Neural cell (in vitro differentiated cells): ENCODE results near the gene UBN1. TPM values are rescaled to one million over a fixed set of nuclear protein-coding genes. Genes with fewer than 3 reads are reported as not detected.

Source experiments
- H2AFZ ChIP-seq: fragments of 200-600, 300-800 bp; sonication (generic), shearing (Covaris generic); 2 replicates; pipeline ENCODE4 v1.6.0; 2014; ENCODE audit warnings: low read depth, mild to moderate bottlenecking, antibody characterized with exemption, low read length, moderate library complexity
- H3F3A ChIP-seq: fragments of 200-600 bp; shearing (Covaris generic); 2 replicates; pipeline ENCODE4 v1.6.1; 2016; ENCODE audit warnings: mild to moderate bottlenecking, moderate library complexity, mixed read lengths, antibody characterized with exemption, low read length; ENCODE audit not compliant: insufficient read depth, poor library complexity, severe bottlenecking
- H3K27ac ChIP-seq: fragments of 200-600, 300-800 bp; sonication (generic), shearing (Covaris generic); 2 replicates; pipeline ENCODE4 v1.5.1; 2014; ENCODE audit warnings: mild to moderate bottlenecking, low read length, moderate library complexity
- H3K27me3 ChIP-seq: fragments of 300-800, 200-600 bp; sonication (generic), shearing (Covaris generic); 2 replicates; pipeline ENCODE4 v1.6.0; 2014; ENCODE audit warnings: mild to moderate bottlenecking, low read depth, low read length, moderate library complexity; ENCODE audit not compliant: insufficient read depth
- H3K36me3 ChIP-seq: fragments of 300-800, 200-600 bp; sonication (generic), shearing (Covaris generic); 2 replicates; pipeline ENCODE4 v1.5.1; 2014; ENCODE audit warnings: mild to moderate bottlenecking, antibody characterized with exemption, low read length, moderate library complexity; ENCODE audit not compliant: insufficient read depth
- H3K4me2 ChIP-seq: fragments of 300-800, 200-600 bp; sonication (generic), shearing (Covaris generic); 2 replicates; pipeline ENCODE4 v1.6.0; 2014; ENCODE audit warnings: mild to moderate bottlenecking, low read length
- H3K4me3 ChIP-seq: fragments of 300-800, 200-600 bp; sonication (generic), shearing (Covaris generic); 2 replicates; pipeline ENCODE4 v1.5.1; 2014; ENCODE audit warnings: mild to moderate bottlenecking, low read length, moderate library complexity
- H3K79me2 ChIP-seq: fragments of 200-600 bp; shearing (Covaris generic); replicated peaks from 2 replicates; pipeline ENCODE4 v1.6.0; 2014; ENCODE audit warnings: mild to moderate bottlenecking, low read length, moderate library complexity; ENCODE audit not compliant: insufficient read depth
- H3K9ac ChIP-seq: fragments of 300-800, 200-600 bp; sonication (generic), shearing (Covaris generic); 2 replicates; pipeline ENCODE4 v1.6.1; 2016; ENCODE audit warnings: mild to moderate bottlenecking, low read length, mixed read lengths
- H3K9me2 ChIP-seq: fragments of 200-600 bp; shearing (Covaris generic); 2 replicates; pipeline ENCODE4 v1.6.1; 2016; ENCODE audit warnings: mild to moderate bottlenecking, low read length, mixed read lengths; ENCODE audit not compliant: insufficient read depth
- H3K9me3 ChIP-seq: fragments of 200-600, 300-800 bp; sonication (generic), shearing (Covaris generic); 2 replicates; pipeline ENCODE4 v1.6.1; 2016; ENCODE audit warnings: mild to moderate bottlenecking, mixed run types, low read length, moderate library complexity, mixed read lengths
- H4K20me1 ChIP-seq: fragments of 200-600 bp; shearing (Covaris generic); 2 replicates; pipeline ENCODE4 v1.6.1; 2016; ENCODE audit warnings: mild to moderate bottlenecking, mixed run types; ENCODE audit not compliant: insufficient read depth
- EP300 ChIP-seq: fragments of 450-650 bp; conservative IDR thresholded peaks from 2 replicates; pipeline ENCODE4 v1.6.1; 2014; ENCODE audit warnings: antibody characterized with exemption, mild to moderate bottlenecking, moderate library complexity; ENCODE audit not compliant: poor library complexity, severe bottlenecking
- EZH2 ChIP-seq: fragments of 200-600, 300-800 bp; shearing (Covaris generic), sonication (generic); IDR thresholded peaks from 2 replicates; pipeline ENCODE4 v1.6.1; 2014; ENCODE audit warnings: antibody characterized with exemption, low read length, borderline replicate concordance, mild to moderate bottlenecking; ENCODE audit not compliant: insufficient read depth, poor library complexity, severe bottlenecking
- MXI1 ChIP-seq: fragments of 450-650 bp; conservative IDR thresholded peaks from 2 replicates; pipeline ENCODE4 v1.6.1; 2014; ENCODE audit warnings: antibody characterized with exemption, mild to moderate bottlenecking; ENCODE audit not compliant: poor library complexity, severe bottlenecking
- POLR2AphosphoS5 ChIP-seq: IDR thresholded peaks from 2 replicates; pipeline ENCODE4 v1.6.1; 2012
- RAD21 ChIP-seq: fragments of 450-650 bp; conservative IDR thresholded peaks from 2 replicates; pipeline ENCODE4 v1.6.1; 2014; ENCODE audit warnings: antibody characterized with exemption, mild to moderate bottlenecking, moderate library complexity
- SMC3 ChIP-seq: fragments of 450-650 bp; conservative IDR thresholded peaks from 2 replicates; pipeline ENCODE4 v1.6.1; 2014; ENCODE audit warnings: antibody characterized with exemption, mild to moderate bottlenecking, moderate library complexity; ENCODE audit not compliant: poor library complexity
- TAF1 ChIP-seq: IDR thresholded peaks from 2 replicates; pipeline ENCODE4 v1.6.1; 2012; ENCODE audit warnings: low read depth
- polyA plus RNA-seq: library from polyadenylated mRNA; depleted of rRNA; stranded (reverse); fragments of >200 nt; gene quantifications from 2 replicates; pipeline ENCODE4 v1.2.3, GENCODE V29; 2014
- TF ChIP-seq, protein P1 (sequence below): IDR thresholded peaks from 2 replicates; pipeline ENCODE4 v1.6.1; 2012; ENCODE audit warnings: borderline replicate concordance
- TF ChIP-seq, protein P2 (sequence below): fragments of 450-650 bp; IDR thresholded peaks from 2 replicates; pipeline ENCODE4 v1.5.1; 2014; ENCODE audit warnings: antibody characterized with exemption, mild to moderate bottlenecking, moderate library complexity; ENCODE audit not compliant: poor library complexity, severe bottlenecking

Gene UBN1
- polyA plus RNA-seq, 1 donor from 2014 or later, result 17.1 TPM

DNA sequence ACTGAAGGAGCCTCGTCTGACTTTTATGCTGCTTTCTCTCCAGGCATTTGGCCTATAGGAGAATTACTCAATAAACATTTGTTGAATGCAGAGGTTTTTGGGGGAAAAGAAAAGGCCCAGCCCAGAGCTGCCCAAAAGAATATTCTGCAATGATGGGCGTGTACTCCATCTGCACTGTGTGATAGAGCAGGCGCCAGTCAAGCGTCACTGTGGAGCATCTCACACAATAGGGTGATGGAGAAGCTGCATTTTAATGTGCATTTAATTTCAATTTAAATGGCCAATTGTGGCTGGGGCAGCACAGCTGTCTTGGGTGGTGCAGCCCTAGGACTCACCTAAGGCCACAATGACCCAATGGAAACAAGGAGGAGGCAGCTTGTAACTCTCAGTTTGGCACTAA lies 20.8 kb upstream of the UBN1 start:
- Histone ChIP-seq H4K20me1 (no peaks in the 10 kb centered on the region), H3K4me2 (no peak overlapping the region), H3K9ac (no peak overlapping the region), H3K36me3 (no peaks in the 10 kb centered on the region), H3K79me2 (no peaks in the 10 kb centered on the region), H3K4me3 (no peak overlapping the region), H3K27me3 (no peaks in the 10 kb centered on the region), H3K27ac (no peak overlapping the region), H2AFZ (no peak overlapping the region), H3K9me2 (no peaks in the 10 kb centered on the region), H3K9me3 (no peaks in the 10 kb centered on the region), H3F3A (no peaks in the 10 kb centered on the region)
- no peak for TF ChIP-seq EP300
- no peak for TF ChIP-seq MXI1
- no peak for TF ChIP-seq EZH2
- no peak for TF ChIP-seq TAF1
- no peak for TF ChIP-seq POLR2AphosphoS5
- TF ChIP-seq SMC3, result no peak
- TF ChIP-seq, protein P1, sequence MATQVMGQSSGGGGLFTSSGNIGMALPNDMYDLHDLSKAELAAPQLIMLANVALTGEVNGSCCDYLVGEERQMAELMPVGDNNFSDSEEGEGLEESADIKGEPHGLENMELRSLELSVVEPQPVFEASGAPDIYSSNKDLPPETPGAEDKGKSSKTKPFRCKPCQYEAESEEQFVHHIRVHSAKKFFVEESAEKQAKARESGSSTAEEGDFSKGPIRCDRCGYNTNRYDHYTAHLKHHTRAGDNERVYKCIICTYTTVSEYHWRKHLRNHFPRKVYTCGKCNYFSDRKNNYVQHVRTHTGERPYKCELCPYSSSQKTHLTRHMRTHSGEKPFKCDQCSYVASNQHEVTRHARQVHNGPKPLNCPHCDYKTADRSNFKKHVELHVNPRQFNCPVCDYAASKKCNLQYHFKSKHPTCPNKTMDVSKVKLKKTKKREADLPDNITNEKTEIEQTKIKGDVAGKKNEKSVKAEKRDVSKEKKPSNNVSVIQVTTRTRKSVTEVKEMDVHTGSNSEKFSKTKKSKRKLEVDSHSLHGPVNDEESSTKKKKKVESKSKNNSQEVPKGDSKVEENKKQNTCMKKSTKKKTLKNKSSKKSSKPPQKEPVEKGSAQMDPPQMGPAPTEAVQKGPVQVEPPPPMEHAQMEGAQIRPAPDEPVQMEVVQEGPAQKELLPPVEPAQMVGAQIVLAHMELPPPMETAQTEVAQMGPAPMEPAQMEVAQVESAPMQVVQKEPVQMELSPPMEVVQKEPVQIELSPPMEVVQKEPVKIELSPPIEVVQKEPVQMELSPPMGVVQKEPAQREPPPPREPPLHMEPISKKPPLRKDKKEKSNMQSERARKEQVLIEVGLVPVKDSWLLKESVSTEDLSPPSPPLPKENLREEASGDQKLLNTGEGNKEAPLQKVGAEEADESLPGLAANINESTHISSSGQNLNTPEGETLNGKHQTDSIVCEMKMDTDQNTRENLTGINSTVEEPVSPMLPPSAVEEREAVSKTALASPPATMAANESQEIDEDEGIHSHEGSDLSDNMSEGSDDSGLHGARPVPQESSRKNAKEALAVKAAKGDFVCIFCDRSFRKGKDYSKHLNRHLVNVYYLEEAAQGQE, result no peak
- TF ChIP-seq, protein P2, sequence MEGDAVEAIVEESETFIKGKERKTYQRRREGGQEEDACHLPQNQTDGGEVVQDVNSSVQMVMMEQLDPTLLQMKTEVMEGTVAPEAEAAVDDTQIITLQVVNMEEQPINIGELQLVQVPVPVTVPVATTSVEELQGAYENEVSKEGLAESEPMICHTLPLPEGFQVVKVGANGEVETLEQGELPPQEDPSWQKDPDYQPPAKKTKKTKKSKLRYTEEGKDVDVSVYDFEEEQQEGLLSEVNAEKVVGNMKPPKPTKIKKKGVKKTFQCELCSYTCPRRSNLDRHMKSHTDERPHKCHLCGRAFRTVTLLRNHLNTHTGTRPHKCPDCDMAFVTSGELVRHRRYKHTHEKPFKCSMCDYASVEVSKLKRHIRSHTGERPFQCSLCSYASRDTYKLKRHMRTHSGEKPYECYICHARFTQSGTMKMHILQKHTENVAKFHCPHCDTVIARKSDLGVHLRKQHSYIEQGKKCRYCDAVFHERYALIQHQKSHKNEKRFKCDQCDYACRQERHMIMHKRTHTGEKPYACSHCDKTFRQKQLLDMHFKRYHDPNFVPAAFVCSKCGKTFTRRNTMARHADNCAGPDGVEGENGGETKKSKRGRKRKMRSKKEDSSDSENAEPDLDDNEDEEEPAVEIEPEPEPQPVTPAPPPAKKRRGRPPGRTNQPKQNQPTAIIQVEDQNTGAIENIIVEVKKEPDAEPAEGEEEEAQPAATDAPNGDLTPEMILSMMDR, result no peak
- no peak for TF ChIP-seq RAD21

DNA sequence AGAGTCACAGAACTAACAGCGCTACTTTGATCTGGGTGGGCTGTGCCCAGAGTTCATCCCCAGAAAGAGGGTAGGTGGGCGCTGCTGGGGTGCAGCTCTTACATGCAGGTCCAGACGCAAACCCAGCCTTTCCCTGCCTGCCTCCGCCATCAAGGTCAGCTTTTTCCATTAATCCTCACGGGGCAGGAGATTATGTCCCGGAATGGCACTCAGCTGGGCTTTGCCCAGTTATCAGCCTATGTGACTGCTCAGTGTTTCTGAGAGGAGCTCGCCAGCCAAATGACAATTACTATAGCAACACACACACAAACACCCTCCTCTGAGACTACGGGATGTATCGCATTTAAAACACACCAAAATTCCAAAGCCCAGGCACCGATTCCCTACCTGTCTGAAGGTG lies 20.3 kb upstream of the UBN1 start:
- no peaks in the 10 kb centered on the region for H3K79me2 ChIP-seq
- H3K9ac ChIP-seq, result no peak overlapping the region
- H3K27ac ChIP-seq, result no peak overlapping the region
- H3K4me3 ChIP-seq, result no peak overlapping the region
- H3F3A ChIP-seq, result no peaks in the 10 kb centered on the region
- no peaks in the 10 kb centered on the region for H3K27me3 ChIP-seq
- H4K20me1 ChIP-seq, result no peaks in the 10 kb centered on the region
- no peaks in the 10 kb centered on the region for H3K9me3 ChIP-seq
- no peak overlapping the region for H3K4me2 ChIP-seq
- TF ChIP-seq, protein P1, result no peak
- TF ChIP-seq RAD21 (no peak), MXI1 (no peak), POLR2AphosphoS5 (no peak), SMC3 (no peak), TAF1 (no peak), EP300 (no peak), EZH2 (no peak)
- TF ChIP-seq, protein P2, result no peak
- no peak overlapping the region for H2AFZ ChIP-seq
- H3K36me3 ChIP-seq, result no peaks in the 10 kb centered on the region
- H3K9me2 ChIP-seq, result no peaks in the 10 kb centered on the region
